ENCODE data around the gene AOC3.

GRCh38 chr17:42852351-42852750 lies 1.4 kb downstream of the AOC3 start:
- TF ChIP-seq CREB1 (IDR thresholded peaks at IDR 0.05) (no peak), CREB1 (CRISPR knock-in tag; IDR thresholded peaks at IDR 0.05) (no peak), GLMP (CRISPR knock-in tag; IDR thresholded peaks at IDR 0.05; ENCODE audit: borderline replicate concordance) (no peak), ZNF572 (CRISPR knock-in tag; IDR thresholded peaks at IDR 0.05) (0 out of 2 replicates have a peak, but pooled peaks have one; percentile 39), CEBPZ (IDR thresholded peaks at IDR 0.05; ENCODE audit: low read length) (no peak)

Measured in HepG2 (cell line).